Sigmoid colon (tissue), 4 donors: Measurements from ENCODE around the gene ANXA3.

Experiments used
- CTCF ChIP-seq, 4 experiments: fragments of 450-650 bp in 3 of 4; fragments of 200-600 bp in 1 of 4; IDR thresholded peaks; one replicate each; pipeline ENCODE4 v1.5.1; 2016 to 2019; ENCODE audit warnings: antibody characterized with exemption in 4 of 4, mild to moderate bottlenecking in 3 of 4, moderate library complexity in 2 of 4
- EP300 ChIP-seq, 4 donors: sonication (generic); formaldehyde crosslinking; IDR thresholded peaks; one replicate each; pipeline ENCODE4 v1.6.1; 2017; ENCODE audit warnings: antibody characterized with exemption in 4 of 4
- POLR2A ChIP-seq, 2 donors: fragments of 450-650 bp; IDR thresholded peaks; one replicate each; pipeline ENCODE4 v1.6.1; 2016; ENCODE audit warnings: antibody characterized with exemption in 2 of 2, mild to moderate bottlenecking in 2 of 2, moderate library complexity in 2 of 2
- POLR2AphosphoS5 ChIP-seq, 4 donors: sonication (generic); formaldehyde crosslinking; IDR thresholded peaks; one replicate each; pipeline ENCODE4 v1.6.1; 2017; ENCODE audit warnings: antibody characterized with exemption in 4 of 4

GRCh38 chr4:78616046-78616498 lies 64.5 kb downstream of the ANXA3 start:
- TF ChIP-seq CTCF (IDR thresholded peaks at IDR 0.05) (no peak), POLR2A (IDR thresholded peaks at IDR 0.05) (no peak), EP300 (IDR thresholded peaks at IDR 0.05) (no peak), POLR2AphosphoS5 (IDR thresholded peaks at IDR 0.05) (no peak)
